GM18526 (cell line): ENCODE measurements around the gene FZD7.

Experiments
- POLR2A ChIP-seq: IDR thresholded peaks from 3 replicates; pipeline ENCODE4 v1.6.1; 2011; ENCODE audit not compliant: insufficient read length; ENCODE audit errors: extremely low read depth

Gene FZD7

GRCh38 chr2:202005272-202005887, 28.3 kb upstream of the FZD7 start:
- no peak for TF ChIP-seq POLR2A

- TF ChIP-seq POLR2A, result no peak
Observed at GRCh38 chr2:202006301-202006700, 27.4 kb upstream of the FZD7 start.

GRCh38 chr2:202007015-202007982, 26.4 kb upstream of the FZD7 start:
- no peak for TF ChIP-seq POLR2A

- TF ChIP-seq POLR2A, result no peak
Observed at GRCh38 chr2:202007983-202008354, 25.7 kb upstream of the FZD7 start.

GRCh38 chr2:202009019-202009481, 24.6 kb upstream of the FZD7 start:
- no peak for TF ChIP-seq POLR2A

GRCh38 chr2:202009581-202009980, 24.1 kb upstream of the FZD7 start:
- no peak for TF ChIP-seq POLR2A

- no peak for TF ChIP-seq POLR2A
Observed at GRCh38 chr2:202014318-202014717, 19.3 kb upstream of the FZD7 start.

GRCh38 chr2:202014759-202015211, 18.9 kb upstream of the FZD7 start:
- no peak for TF ChIP-seq POLR2A

- no peak for TF ChIP-seq POLR2A
Observed at GRCh38 chr2:202015471-202015870, 18.2 kb upstream of the FZD7 start.

- TF ChIP-seq POLR2A, result no peak
Observed at GRCh38 chr2:202016579-202017227, 17.0 kb upstream of the FZD7 start.

- TF ChIP-seq POLR2A, result no peak
Observed at GRCh38 chr2:202017940-202018339, 15.7 kb upstream of the FZD7 start.

GRCh38 chr2:202018950-202019349, 14.7 kb upstream of the FZD7 start:
- no peak for TF ChIP-seq POLR2A

- no peak for TF ChIP-seq POLR2A
Observed at GRCh38 chr2:202019689-202020450, 13.8 kb upstream of the FZD7 start.

GRCh38 chr2:202022755-202023154, 10.9 kb upstream of the FZD7 start:
- TF ChIP-seq POLR2A, result no peak
